Activated effector memory CD4-positive, alpha-beta T cell treated with Interleukin-2 at 50 U/mL for 16 hours (primary cell): Measurements from ENCODE around the gene AOC1.
"Not testable (repeated sequence)": the region's sequence is repeated elsewhere in the genome, so short reads cannot be mapped to it uniquely, and the experiment has no call there.

Experiments used
- DNase-seq: peaks from one replicate; pipeline ENCODE4 v3.0.0-alpha.2; 2020

AOC1 gene, protein sequence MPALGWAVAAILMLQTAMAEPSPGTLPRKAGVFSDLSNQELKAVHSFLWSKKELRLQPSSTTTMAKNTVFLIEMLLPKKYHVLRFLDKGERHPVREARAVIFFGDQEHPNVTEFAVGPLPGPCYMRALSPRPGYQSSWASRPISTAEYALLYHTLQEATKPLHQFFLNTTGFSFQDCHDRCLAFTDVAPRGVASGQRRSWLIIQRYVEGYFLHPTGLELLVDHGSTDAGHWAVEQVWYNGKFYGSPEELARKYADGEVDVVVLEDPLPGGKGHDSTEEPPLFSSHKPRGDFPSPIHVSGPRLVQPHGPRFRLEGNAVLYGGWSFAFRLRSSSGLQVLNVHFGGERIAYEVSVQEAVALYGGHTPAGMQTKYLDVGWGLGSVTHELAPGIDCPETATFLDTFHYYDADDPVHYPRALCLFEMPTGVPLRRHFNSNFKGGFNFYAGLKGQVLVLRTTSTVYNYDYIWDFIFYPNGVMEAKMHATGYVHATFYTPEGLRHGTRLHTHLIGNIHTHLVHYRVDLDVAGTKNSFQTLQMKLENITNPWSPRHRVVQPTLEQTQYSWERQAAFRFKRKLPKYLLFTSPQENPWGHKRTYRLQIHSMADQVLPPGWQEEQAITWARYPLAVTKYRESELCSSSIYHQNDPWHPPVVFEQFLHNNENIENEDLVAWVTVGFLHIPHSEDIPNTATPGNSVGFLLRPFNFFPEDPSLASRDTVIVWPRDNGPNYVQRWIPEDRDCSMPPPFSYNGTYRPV

GRCh38 chr7:150852371-150852905 lies at the start of gene AOC1:
Gene AOC1 (plus strand): TSS chr7:150852517. CDS start chr7:150856471, 3,954 bp downstream.
- DNase-seq: no peak

- no peak for DNase-seq
These were observed 49.0 kb upstream of the AOC1 start for GRCh38 chr7:150803161-150803860.

DNA sequence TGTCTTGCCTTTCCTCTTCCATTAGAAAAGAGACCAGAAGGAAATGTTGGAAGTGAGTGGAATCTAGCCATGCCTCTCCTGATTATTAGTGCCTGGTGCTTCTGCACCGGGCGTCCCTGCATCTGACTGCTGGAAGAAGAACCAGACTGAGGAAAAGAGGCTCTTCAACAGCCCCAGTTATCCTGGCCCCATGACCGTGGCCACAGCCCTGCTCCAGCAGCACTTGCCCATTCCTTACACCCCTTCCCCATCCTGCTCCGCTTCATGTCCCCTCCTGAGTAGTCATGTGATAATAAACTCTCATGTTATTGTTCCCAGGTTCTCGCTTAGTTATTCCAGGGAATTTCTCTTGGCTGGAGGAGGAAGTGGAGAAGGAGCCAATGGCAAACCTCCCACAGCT lies 47.5 kb upstream of the AOC1 start:
- DNase-seq: no peak

DNA sequence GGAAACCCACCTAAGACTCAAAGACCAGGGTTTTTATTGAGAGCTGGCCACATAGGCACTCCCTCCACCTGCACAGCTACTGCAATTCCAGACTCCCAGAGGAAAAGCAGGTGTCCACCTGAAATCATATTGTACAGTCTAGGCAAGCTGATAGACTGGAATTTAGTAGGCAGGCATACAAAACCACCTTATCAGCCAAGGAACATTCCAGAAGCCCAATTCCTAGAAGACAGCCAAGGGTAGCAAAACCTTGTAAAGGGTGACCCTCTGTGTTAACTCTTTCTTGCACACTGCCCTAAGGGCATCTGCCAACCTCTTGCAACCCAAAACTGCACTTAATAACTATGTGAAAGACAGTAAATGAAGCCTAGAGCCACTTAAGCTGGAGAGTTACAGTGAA lies 46.5 kb upstream of the AOC1 start:
- DNase-seq: no peak

DNA sequence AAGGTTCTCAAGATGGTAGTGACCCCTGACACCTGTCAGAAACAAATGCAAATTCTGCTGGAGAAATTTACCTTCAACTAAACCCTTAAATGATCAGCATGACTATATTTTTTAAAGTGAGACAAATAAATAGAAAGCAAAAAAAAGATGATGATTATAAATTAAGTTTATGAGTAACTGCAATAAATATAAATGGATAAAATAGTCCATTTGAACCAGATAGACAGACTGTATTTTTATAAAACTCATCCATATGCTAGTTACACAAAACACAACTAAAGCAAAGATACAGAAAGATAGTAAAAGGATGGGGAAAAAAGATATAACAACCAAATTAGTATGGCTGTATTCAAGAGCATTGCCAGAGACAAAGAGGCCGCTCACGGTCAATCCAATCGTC lies 45.9 kb upstream of the AOC1 start:
- no peak for DNase-seq

GRCh38 chr7:150806863-150807262 lies 45.5 kb upstream of the AOC1 start:
- no peak for DNase-seq

DNA sequence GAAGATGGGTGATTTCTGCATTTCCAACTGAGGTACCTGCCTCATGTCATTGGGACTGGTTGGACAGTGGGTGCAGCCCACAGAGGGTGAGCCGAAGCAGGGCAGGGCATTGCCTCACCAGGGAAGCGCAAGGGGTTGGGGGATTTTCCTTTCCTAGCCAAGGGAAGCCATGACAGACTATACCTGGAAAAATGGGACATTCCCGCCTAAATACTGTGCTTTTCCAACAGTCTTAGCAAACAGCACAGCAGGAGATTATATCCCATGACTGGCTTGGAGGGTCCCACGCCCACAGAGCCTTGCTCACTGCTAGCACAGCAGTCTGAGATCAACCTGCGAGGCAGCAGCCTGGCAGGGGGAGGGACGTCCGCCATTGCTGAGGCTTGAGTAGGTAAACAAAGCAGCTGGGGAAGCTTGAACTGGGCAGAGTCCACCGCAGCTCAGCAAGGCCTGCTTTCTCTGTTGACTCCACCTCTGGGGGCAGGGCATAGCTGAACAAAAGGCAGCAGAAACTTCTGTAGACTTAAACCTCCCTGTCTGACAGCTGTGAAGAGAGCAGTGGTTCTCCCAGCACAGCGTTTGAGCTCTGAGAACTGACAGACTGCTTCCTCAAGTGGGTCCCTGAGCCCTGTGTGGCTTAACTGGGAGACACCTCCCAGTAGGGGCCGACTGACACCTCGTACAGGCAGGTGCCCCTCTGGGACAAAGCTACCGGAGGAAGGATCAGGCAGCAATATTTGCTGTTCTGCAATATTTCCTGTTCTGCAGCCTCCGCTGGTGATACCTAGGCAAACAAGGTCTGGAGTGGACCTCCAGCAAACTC lies 44.5 kb upstream of the AOC1 start:
- not testable (repeated sequence) for DNase-seq

- no peak for DNase-seq
These were observed 37.9 kb upstream of the AOC1 start for GRCh38 chr7:150814328-150815001.

- DNase-seq: no peak
These were observed 33.3 kb upstream of the AOC1 start for GRCh38 chr7:150818971-150819370.

- no peak for DNase-seq
These were observed 32.2 kb upstream of the AOC1 start for GRCh38 chr7:150820148-150820547.

DNA sequence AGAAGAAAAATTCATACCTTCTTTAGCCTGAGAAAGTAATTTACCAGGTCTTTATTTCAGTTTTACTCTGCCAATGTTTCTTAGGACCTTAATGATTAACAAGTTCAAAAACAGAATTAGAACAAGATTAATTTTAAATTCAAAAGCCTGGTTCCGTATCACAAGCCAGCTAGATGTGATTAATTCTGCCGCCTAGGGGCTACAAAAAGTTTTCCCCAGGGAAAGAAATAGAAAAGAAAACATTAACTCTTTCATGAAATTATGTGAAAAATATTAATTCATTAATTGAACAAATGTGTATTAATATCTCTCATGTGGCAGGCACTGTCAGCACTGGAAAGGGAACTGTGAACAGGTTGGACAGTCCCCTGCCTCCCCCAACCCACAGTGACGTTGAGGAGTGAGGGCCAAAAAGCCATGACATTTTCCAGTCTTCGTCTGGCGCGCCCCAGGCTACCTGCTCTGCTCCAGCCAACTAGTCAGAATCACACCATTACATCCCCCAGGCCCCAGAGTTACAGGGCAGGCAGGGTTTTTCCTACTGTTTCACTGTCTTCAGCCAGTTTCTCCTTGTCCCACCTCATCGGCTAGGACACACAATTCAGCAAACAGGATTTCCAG lies 31.6 kb upstream of the AOC1 start:
- DNase-seq: no peak

- no peak for DNase-seq
These were observed 29.3 kb upstream of the AOC1 start for GRCh38 chr7:150823043-150823442.

DNA sequence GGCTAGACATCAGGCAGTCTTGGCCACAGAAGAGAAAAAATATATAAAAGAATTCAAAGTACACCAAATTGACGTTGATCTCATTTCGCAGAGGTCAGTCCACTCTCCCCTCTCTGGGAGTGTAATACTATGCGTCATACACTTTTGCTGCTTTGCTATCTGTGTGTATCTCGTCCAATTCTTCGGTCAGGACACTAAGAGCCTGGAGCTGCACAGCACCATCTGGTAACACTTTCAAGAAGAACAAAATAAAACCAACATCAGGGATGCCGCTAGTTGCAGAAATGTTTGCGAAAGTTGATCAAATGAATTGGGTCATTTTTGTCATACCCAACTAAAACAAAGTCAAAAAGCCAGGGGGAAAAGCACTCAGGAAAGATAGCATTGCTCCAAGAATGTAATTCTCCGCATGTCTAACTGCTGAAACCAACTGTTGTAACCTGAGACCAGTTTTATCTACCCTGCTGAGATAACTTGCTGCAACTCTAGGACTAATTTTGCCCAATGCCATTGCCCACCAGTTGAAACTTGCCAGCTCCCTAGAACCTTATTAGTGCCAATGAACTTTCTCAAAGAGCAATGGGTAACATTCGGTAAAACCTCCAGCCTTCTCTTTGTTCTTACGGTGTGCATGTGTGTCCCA lies 28.7 kb upstream of the AOC1 start:
- no peak for DNase-seq

GRCh38 chr7:150824379-150825177 lies 27.7 kb upstream of the AOC1 start:
- no peak for DNase-seq

DNA sequence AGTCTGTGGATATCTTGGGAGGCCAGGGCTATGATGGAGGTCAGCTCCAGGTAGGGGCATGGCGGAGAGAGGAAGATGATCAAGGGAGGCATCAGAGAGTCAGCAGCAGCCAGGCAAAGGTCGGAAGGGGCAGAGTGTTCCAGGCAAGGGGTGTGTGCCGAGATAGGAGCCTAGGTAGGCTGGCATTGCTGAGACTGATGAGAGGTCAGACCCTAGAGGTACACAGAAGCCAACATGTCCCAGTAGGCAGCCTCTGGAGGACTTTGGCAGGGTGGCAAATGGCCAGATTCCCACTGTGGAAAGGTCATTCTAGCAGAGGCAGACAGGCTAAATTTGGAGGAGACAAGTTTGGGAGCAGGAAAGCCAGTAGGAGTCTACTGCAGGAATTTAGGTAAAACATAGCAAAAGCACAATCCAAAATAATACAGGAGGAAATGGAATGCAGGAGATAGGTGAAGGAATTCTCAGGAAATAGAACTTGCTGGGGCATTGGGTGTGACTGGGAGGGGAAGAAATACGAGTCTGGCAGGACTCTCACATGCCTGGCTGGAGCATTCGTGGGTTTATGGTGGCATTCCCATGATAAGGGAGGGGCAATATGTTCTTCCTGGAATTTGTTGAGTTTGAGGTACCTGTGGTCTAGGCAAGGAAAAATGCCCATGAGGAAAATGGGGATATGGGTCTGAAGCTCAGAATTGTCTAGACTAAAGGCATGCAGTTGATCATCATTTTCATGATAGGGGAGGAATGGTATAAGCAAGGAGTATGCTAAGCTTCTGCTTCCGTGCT lies 26.1 kb upstream of the AOC1 start:
- DNase-seq: no peak

DNA sequence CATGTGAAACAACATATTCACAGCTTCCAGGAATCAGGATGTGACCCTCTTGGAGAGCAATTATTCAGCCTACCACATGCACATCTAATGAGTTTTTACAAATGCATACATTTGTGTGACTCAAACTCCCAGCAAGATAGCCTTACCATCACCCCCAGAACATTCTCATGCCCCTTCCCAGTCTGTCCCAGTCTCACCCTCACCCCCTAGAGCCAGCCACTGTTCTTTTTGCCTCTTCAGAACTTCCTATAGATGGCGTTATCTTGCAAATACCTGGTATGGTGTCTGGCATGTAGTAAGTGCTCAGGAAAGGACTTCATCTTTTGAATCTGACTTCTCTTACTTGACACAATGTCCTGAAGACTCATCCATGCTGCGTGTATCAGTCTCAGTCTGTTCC lies 23.9 kb upstream of the AOC1 start:
- no peak for DNase-seq

GRCh38 chr7:150829426-150829825 lies 22.9 kb upstream of the AOC1 start:
- no peak for DNase-seq

GRCh38 chr7:150830937-150831336 lies 21.4 kb upstream of the AOC1 start:
- DNase-seq: no peak

- DNase-seq: no peak
These were observed 20.5 kb upstream of the AOC1 start for GRCh38 chr7:150831851-150832250.
